GM23248 (cell line): Measurements from ENCODE around the gene SLC17A7.

Source experiments
- EZH2 ChIP-seq: fragments of 200-600 bp; sonication (generic); IDR thresholded peaks from 2 replicates; pipeline ENCODE4 v1.6.1; 2018; ENCODE audit warnings: antibody characterized with exemption, mild to moderate bottlenecking; ENCODE audit not compliant: insufficient read depth, poor library complexity, severe bottlenecking
- EZH2phosphoT487 ChIP-seq: fragments of 200-600 bp; sonication (generic); IDR thresholded peaks from 2 replicates; pipeline ENCODE4 v1.6.1; 2018; ENCODE audit warnings: antibody characterized with exemption, moderate library complexity, mild to moderate bottlenecking, low read depth; ENCODE audit not compliant: insufficient read depth

DNA sequence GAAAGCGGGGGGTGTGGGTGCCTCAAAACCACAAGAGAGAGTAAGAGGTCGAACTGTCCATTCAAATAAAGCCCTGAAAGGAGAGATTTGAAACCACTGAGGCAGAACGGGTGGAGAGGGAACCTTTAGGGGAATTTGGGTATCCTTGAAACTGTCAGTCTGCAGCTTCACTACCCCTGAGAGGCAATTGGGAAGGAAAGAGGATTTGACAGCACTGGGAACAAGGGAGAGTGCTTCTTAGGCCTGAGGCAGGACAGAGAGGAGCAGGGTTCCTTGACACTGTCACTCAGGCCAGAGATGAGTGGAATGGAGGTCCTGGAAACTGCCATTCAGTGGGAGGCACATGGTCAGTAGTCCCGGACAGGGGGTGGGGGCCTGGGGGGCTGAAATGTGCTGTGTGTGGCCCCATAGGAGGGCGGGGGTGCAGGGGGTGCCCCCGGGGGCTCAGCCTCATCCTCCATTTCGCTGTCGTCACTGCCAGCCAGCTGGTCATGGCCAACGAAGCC, 11.1 kb downstream of the SLC17A7 start:
- TF ChIP-seq EZH2phosphoT487, result no peak
- TF ChIP-seq EZH2, result no peak
